ENCODE measurements around the gene MMAB. TPM values are rescaled to one million over a fixed set of nuclear protein-coding genes. Genes with fewer than 3 reads are reported as not detected.
"Not testable (repeated sequence)": the region's sequence is repeated elsewhere in the genome, so short reads cannot be mapped to it uniquely, and the experiment has no call there.

The MMAB gene
- total RNA-seq, 2 donors from 2014 or later = 23.1 to 79.2 TPM

- no peak for DNase-seq (ENCODE audit: low spot score)
- Histone ChIP-seq H3K9me3 (no peaks in the 10 kb centered on the region), H3K27me3 (replicated peaks; ENCODE audit: insufficient read depth) (no peaks in the 10 kb centered on the region), H3K4me1 (replicated peaks) (no peaks in the 10 kb centered on the region), H3K36me3 (no peaks in the 10 kb centered on the region), H3K27ac (no peak overlapping the region), H3K4me3 (no peak overlapping the region)
- 94% methylated on average over 5 of the region's 5 CpGs for WGBS
- intact Hi-C loops (cut with DNase I) = no loop called here
- TF ChIP-seq POLR2A (IDR thresholded peaks at IDR 0.05) (no peak), POLR2AphosphoS5 (IDR thresholded peaks at IDR 0.05) (no peak), CTCF (IDR thresholded peaks at IDR 0.05) (no peak)
Measured at GRCh38 chr12:109605016-109605415, 31.7 kb upstream of the MMAB start.

- no peak for DNase-seq (ENCODE audit: low spot score)
- no peaks in the 10 kb centered on the region for H3K9me3 ChIP-seq
- no peak overlapping the region for H3K27ac ChIP-seq
- no peak for TF ChIP-seq CTCF (IDR thresholded peaks at IDR 0.05)
- no peak for TF ChIP-seq POLR2A (IDR thresholded peaks at IDR 0.05)
- no peak for TF ChIP-seq POLR2AphosphoS5 (IDR thresholded peaks at IDR 0.05)
- 97% methylated on average over 3 of the region's 3 CpGs for WGBS
- intact Hi-C loops (cut with DNase I) = no loop called here
- no peaks in the 10 kb centered on the region for H3K4me1 ChIP-seq (replicated peaks)
- H3K4me3 ChIP-seq = no peak overlapping the region
- no peaks in the 10 kb centered on the region for H3K36me3 ChIP-seq
- no peaks in the 10 kb centered on the region for H3K27me3 ChIP-seq (replicated peaks; ENCODE audit: insufficient read depth)
Measured at GRCh38 chr12:109604132-109604585, 30.9 kb upstream of the MMAB start.

GRCh38 chr12:109602132-109602531 is 28.8 kb upstream of the MMAB start:
- H3K27me3 ChIP-seq (replicated peaks; ENCODE audit: insufficient read depth); H3K27ac ChIP-seq; H3K4me3 ChIP-seq; H3K4me1 ChIP-seq (replicated peaks); H3K9me3 ChIP-seq; DNase-seq (ENCODE audit: low spot score); intact Hi-C loops (cut with DNase I); H3K36me3 ChIP-seq: not testable (repeated sequence)
- 90% methylated on average over 5 of the region's 5 CpGs for WGBS

- Histone ChIP-seq H3K27ac (no peak overlapping the region), H3K9me3 (no peaks in the 10 kb centered on the region), H3K27me3 (replicated peaks; ENCODE audit: insufficient read depth) (no peaks in the 10 kb centered on the region), H3K4me1 (replicated peaks) (no peaks in the 10 kb centered on the region), H3K36me3 (no peaks in the 10 kb centered on the region), H3K4me3 (no peak overlapping the region)
- no peak for DNase-seq (ENCODE audit: low spot score)
- WGBS = 85% methylated on average over 8 of the region's 8 CpGs
- no peak for TF ChIP-seq CTCF (IDR thresholded peaks at IDR 0.05)
- TF ChIP-seq POLR2AphosphoS5 (IDR thresholded peaks at IDR 0.05) = no peak
- no peak for TF ChIP-seq POLR2A (IDR thresholded peaks at IDR 0.05)
- intact Hi-C loops (cut with DNase I) = no loop called here
Measured at GRCh38 chr12:109601557-109601956, 28.3 kb upstream of the MMAB start.

GRCh38 chr12:109600995-109601394 is 27.7 kb upstream of the MMAB start:
- intact Hi-C loops (cut with DNase I) = no loop called here
- Histone ChIP-seq H3K4me3 (no peak overlapping the region), H3K27ac (no peak overlapping the region), H3K4me1 (replicated peaks) (no peaks in the 10 kb centered on the region), H3K9me3 (no peaks in the 10 kb centered on the region), H3K27me3 (replicated peaks; ENCODE audit: insufficient read depth) (no peaks in the 10 kb centered on the region), H3K36me3 (no peaks in the 10 kb centered on the region)
- WGBS = 98% methylated on average over 8 of the region's 8 CpGs
- no peak for DNase-seq (ENCODE audit: low spot score)
- no peak for TF ChIP-seq CTCF (IDR thresholded peaks at IDR 0.05)
- TF ChIP-seq POLR2A (IDR thresholded peaks at IDR 0.05) = no peak
- no peak for TF ChIP-seq POLR2AphosphoS5 (IDR thresholded peaks at IDR 0.05)
